Measurements from ENCODE around the gene RGL2. TPM values are rescaled to one million over a fixed set of nuclear protein-coding genes. Genes with fewer than 3 reads are reported as not detected.
"Not testable (repeated sequence)": the region's sequence is repeated elsewhere in the genome, so short reads cannot be mapped to it uniquely, and the experiment has no call there.

The RGL2 gene
- total and polyA plus RNA-seq, 2 experiments from 2014 or later: 63.3 to 82.1 TPM

DNA sequence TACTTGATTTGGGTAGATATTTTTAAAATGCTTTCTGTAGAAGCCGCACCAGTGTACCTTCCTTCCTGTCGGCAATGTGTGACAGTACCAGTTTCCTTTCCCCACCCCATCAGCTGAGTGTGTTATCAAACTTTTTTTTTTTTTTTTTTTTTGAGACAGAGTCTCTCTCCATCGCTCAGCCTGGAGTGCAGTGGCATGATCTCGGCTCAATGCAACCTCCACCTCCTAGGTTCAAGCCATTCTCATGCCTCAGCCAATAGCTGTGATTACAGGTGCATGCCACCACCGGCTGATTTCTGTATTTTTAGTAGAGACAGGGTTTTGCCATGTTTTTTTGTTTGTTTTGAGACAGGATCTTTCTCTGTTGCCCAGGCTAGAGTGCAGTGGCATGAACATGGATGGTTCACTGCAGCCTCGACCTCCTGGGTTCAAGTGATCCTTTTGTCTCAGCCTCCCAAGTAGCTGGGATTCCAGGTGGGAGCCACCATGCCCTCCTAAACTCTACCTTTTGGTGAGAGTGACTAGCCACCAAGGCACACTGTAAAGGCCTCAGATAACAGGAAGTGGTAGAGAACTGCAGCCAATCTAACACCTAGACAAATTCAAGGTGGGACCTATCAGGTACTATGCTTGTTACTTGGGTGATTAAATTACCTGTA, 45.3 kb upstream of the RGL2 start:
- no peaks in the 10 kb centered on the region for H3K79me2 ChIP-seq
- H3K9me2 ChIP-seq (replicated peaks; ENCODE audit: insufficient read depth): no peaks in the 10 kb centered on the region
- H3K4me2 ChIP-seq: no peak overlapping the region
- no peaks in the 10 kb centered on the region for H3K36me3 ChIP-seq (replicated peaks; ENCODE audit: insufficient read depth, low read depth)
- no peaks in the 10 kb centered on the region for H3K27me3 ChIP-seq
- no peak overlapping the region for H2AFZ ChIP-seq
- 94% methylated on average over 6 of the region's 6 CpGs for WGBS (ENCODE audit: low lambda C conversion rate, missing lambda C conversion rate)
- H3K27ac ChIP-seq: peak overlapping the region; percentile 92
- no peak overlapping the region for H3K4me3 ChIP-seq
- DNase-seq (ENCODE audit: low spot score): no peak
- H3K4me1 ChIP-seq (ENCODE audit: insufficient read depth): peaks cover 7% of the 10 kb centered on the region
- H4K20me1 ChIP-seq (ENCODE audit: insufficient read depth, poor library complexity, severe bottlenecking): no peaks in the 10 kb centered on the region
- no peak for TF ChIP-seq EZH2phosphoT487 (IDR thresholded peaks at IDR 0.05; ENCODE audit: low read depth, severe bottlenecking, unreplicated experiment)
- TF ChIP-seq, protein P1, sequence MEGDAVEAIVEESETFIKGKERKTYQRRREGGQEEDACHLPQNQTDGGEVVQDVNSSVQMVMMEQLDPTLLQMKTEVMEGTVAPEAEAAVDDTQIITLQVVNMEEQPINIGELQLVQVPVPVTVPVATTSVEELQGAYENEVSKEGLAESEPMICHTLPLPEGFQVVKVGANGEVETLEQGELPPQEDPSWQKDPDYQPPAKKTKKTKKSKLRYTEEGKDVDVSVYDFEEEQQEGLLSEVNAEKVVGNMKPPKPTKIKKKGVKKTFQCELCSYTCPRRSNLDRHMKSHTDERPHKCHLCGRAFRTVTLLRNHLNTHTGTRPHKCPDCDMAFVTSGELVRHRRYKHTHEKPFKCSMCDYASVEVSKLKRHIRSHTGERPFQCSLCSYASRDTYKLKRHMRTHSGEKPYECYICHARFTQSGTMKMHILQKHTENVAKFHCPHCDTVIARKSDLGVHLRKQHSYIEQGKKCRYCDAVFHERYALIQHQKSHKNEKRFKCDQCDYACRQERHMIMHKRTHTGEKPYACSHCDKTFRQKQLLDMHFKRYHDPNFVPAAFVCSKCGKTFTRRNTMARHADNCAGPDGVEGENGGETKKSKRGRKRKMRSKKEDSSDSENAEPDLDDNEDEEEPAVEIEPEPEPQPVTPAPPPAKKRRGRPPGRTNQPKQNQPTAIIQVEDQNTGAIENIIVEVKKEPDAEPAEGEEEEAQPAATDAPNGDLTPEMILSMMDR (IDR thresholded peaks at IDR 0.05; ENCODE audit: poor library complexity): no peak
- no peak for TF ChIP-seq EZH2 (IDR thresholded peaks at IDR 0.05; ENCODE audit: borderline replicate concordance)
- no peaks in the 10 kb centered on the region for H3K9me3 ChIP-seq (ENCODE audit: low read depth)

DNA sequence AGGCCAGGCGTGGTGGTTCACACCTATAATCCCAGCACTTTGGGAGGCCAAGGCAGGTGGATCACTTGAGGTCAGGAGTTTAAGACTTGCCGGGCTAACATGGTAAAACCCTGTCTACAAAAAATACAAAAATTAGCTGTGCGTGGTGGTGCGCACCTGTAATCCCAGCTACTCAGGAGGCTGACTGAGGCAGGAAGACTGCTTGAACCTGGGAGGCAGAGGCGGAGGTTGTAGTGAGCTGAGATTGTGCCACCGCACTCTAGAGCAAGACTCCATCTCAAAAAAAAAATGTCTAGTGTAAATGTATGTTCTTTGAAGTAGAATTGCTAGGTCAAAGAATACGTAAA, 44.8 kb upstream of the RGL2 start:
- H3K79me2 ChIP-seq; H3K9me2 ChIP-seq (replicated peaks; ENCODE audit: insufficient read depth); H3K4me3 ChIP-seq; H3K36me3 ChIP-seq (replicated peaks; ENCODE audit: insufficient read depth, low read depth); DNase-seq (ENCODE audit: low spot score); H3K27me3 ChIP-seq; H4K20me1 ChIP-seq (ENCODE audit: insufficient read depth, poor library complexity, severe bottlenecking); H3K4me1 ChIP-seq (ENCODE audit: insufficient read depth); H3K4me2 ChIP-seq; H3K9me3 ChIP-seq (ENCODE audit: low read depth); H2AFZ ChIP-seq; H3K27ac ChIP-seq: not testable (repeated sequence)
- WGBS (ENCODE audit: low lambda C conversion rate, missing lambda C conversion rate): 95% methylated on average over 7 of the region's 7 CpGs

DNA sequence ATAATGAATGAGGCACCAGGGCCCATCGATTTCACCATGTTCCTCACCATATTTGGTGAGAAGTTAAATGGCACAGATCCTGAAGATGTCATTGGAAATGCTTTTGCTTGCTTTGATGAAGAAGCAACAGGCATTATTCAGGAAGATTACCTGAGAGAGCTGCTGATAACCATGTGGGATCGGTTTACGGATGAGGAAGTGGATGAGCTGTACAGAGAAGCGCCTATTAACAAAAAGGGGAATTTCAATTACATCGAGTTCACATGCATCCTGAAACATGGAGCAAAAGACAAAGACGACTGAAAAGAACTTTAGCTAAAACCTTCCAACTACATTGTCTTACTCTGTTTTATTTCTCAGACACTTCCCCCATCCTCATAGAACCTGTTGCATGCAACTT, 40.5 kb upstream of the RGL2 start:
- Histone ChIP-seq H3K9me2 (replicated peaks; ENCODE audit: insufficient read depth) (no peaks in the 10 kb centered on the region), H3K27me3 (no peaks in the 10 kb centered on the region), H3K36me3 (replicated peaks; ENCODE audit: insufficient read depth, low read depth) (no peaks in the 10 kb centered on the region), H3K4me1 (ENCODE audit: insufficient read depth) (no peaks in the 10 kb centered on the region), H3K4me3 (no peak overlapping the region), H3K27ac (no peak overlapping the region), H4K20me1 (ENCODE audit: insufficient read depth, poor library complexity, severe bottlenecking) (no peaks in the 10 kb centered on the region), H3K4me2 (no peak overlapping the region), H3K79me2 (no peaks in the 10 kb centered on the region), H3K9me3 (ENCODE audit: low read depth) (no peaks in the 10 kb centered on the region), H2AFZ (no peak overlapping the region)
- TF ChIP-seq, protein P1 (IDR thresholded peaks at IDR 0.05; ENCODE audit: poor library complexity): no peak
- no peak for TF ChIP-seq EZH2phosphoT487 (IDR thresholded peaks at IDR 0.05; ENCODE audit: low read depth, severe bottlenecking, unreplicated experiment)
- TF ChIP-seq EZH2 (IDR thresholded peaks at IDR 0.05; ENCODE audit: borderline replicate concordance): no peak
- DNase-seq (ENCODE audit: low spot score): no peak
- WGBS (ENCODE audit: low lambda C conversion rate, missing lambda C conversion rate): 89% methylated on average over 6 of the region's 6 CpGs

DNA sequence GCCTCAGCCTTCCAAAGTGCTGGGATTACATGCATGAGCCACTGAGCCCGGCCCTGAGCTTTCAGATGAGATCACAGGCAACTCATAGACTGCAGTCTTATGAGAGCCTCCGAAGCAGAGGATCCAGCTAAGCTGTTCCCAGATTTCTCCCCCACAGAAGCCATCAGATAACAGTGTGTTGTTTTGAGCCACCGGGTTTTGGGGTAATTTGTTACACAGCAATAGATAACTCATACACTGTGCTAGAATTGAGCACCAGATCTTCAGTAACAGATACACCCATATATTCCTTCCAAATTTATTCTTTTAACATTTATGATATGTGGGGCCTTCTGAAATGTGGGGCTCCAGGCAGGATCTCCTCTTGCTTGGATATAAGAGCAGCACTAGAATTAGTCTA, 37.8 kb upstream of the RGL2 start:
- Histone ChIP-seq H3K36me3 (replicated peaks; ENCODE audit: insufficient read depth, low read depth) (no peaks in the 10 kb centered on the region), H3K4me3 (no peak overlapping the region), H3K4me1 (ENCODE audit: insufficient read depth) (no peaks in the 10 kb centered on the region), H3K9me3 (ENCODE audit: low read depth) (no peaks in the 10 kb centered on the region), H3K79me2 (no peaks in the 10 kb centered on the region), H4K20me1 (ENCODE audit: insufficient read depth, poor library complexity, severe bottlenecking) (no peaks in the 10 kb centered on the region), H3K27ac (no peak overlapping the region), H3K4me2 (no peak overlapping the region), H3K27me3 (no peaks in the 10 kb centered on the region), H2AFZ (no peak overlapping the region), H3K9me2 (replicated peaks; ENCODE audit: insufficient read depth) (no peaks in the 10 kb centered on the region)
- 89% methylated on average over 3 of the region's 3 CpGs for WGBS (ENCODE audit: low lambda C conversion rate, missing lambda C conversion rate)
- DNase-seq (ENCODE audit: low spot score): no peak
- no peak for TF ChIP-seq EZH2 (IDR thresholded peaks at IDR 0.05; ENCODE audit: borderline replicate concordance)
- no peak for TF ChIP-seq EZH2phosphoT487 (IDR thresholded peaks at IDR 0.05; ENCODE audit: low read depth, severe bottlenecking, unreplicated experiment)
- TF ChIP-seq, protein P1 (IDR thresholded peaks at IDR 0.05; ENCODE audit: poor library complexity): no peak
